Measurements from ENCODE around the gene DLL3.

GRCh38 chr19:39494661-39495060 is 4.1 kb upstream of the DLL3 start:
- no peak for TF ChIP-seq EZH2 (IDR thresholded peaks at IDR 0.05; ENCODE audit: insufficient read depth, poor library complexity, severe bottlenecking)
- TF ChIP-seq EZH2phosphoT487 (IDR thresholded peaks at IDR 0.05; ENCODE audit: insufficient read depth, low read depth): no peak
